Activated naive CD8-positive, alpha-beta T cell treated with anti-CD3 and anti-CD28 coated beads, Interleukin-2, amount 50 U/mL, for 24 hours (primary cell): ENCODE results near the gene FCGR3A.

Experiments
- ATAC-seq: fragments of 150-1000 bp; cut with Tn5 transposase; one replicate; pipeline ENCODE4 v1.10.0; 2021
- DNase-seq: peaks from one replicate; pipeline ENCODE4 v3.0.0; 2021
- H3K27ac Mint-ChIP-seq: one replicate; pipeline ENCODE4 v1.8.0; 2021; ENCODE audit warnings: mild to moderate bottlenecking, mixed read lengths
- H3K27me3 Mint-ChIP-seq: one replicate; pipeline ENCODE4 v1.8.0; 2021; ENCODE audit warnings: mixed read lengths
- H3K36me3 Mint-ChIP-seq: one replicate; pipeline ENCODE4 v1.8.0; 2021; ENCODE audit warnings: low read depth, mixed read lengths
- H3K4me1 Mint-ChIP-seq: one replicate; pipeline ENCODE4 v1.8.0; 2021; ENCODE audit warnings: mixed read lengths
- H3K4me3 Mint-ChIP-seq: one replicate; pipeline ENCODE4 v1.8.0; 2021; ENCODE audit warnings: mild to moderate bottlenecking, moderate library complexity, mixed read lengths
- H3K9me3 Mint-ChIP-seq: one replicate; pipeline ENCODE4 v1.8.0; 2021; ENCODE audit warnings: mixed read lengths

Gene FCGR3A

DNA sequence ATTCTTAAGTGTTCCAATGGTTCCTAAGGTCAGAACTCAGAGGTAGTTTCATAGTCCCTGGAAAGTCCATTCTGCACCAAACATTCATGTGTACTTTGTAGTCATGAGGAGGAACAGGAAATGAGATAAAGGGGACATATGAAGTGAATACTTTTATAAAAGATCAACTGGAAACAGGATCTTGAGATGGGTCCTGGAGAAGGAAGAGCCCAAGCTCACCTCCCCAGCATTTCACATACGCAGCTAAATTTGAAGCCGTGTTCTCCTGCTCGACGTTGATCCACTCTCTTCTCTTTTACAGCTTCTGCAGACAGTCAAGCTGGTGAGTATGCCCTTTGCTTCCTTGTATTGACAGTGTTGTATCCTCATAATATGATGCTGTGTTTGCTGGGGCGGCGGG is 43.9 kb downstream of the FCGR3A start:
- no peaks in the 10 kb centered on the region for H3K36me3 Mint-ChIP-seq
- DNase-seq (no peak), ATAC-seq (no peak)
- H3K4me1 Mint-ChIP-seq = peaks cover 9% of the 10 kb centered on the region
- H3K27me3 Mint-ChIP-seq = peaks cover 33% of the 10 kb centered on the region
- H3K27ac Mint-ChIP-seq = no peak overlapping the region
- H3K9me3 Mint-ChIP-seq = no peaks in the 10 kb centered on the region
- H3K4me3 Mint-ChIP-seq = no peak overlapping the region

DNA sequence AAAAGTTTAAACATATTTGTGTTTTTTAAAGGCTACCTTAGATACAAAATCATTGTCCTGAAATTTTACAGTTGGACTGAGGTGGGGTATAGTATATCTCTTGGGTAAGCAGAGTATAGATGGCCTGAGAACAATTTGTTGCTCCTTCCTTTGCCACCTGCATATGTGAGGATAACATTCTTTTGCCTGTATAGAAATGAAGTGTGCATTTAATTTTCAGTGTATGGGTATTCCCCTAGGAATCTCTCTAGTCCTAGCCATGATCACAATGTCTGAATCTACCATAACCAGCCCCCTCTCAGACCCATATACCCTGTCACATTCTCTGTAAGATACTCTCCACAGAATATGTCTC is 46.2 kb downstream of the FCGR3A start:
- Mint-ChIP-seq H3K9me3 (no peaks in the 10 kb centered on the region), H3K4me3 (no peak overlapping the region), H3K27ac (no peak overlapping the region), H3K4me1 (peaks cover 16% of the 10 kb centered on the region), H3K27me3 (peaks cover 48% of the 10 kb centered on the region), H3K36me3 (no peaks in the 10 kb centered on the region)
- DNase-seq = no peak
- ATAC-seq = no peak

DNA sequence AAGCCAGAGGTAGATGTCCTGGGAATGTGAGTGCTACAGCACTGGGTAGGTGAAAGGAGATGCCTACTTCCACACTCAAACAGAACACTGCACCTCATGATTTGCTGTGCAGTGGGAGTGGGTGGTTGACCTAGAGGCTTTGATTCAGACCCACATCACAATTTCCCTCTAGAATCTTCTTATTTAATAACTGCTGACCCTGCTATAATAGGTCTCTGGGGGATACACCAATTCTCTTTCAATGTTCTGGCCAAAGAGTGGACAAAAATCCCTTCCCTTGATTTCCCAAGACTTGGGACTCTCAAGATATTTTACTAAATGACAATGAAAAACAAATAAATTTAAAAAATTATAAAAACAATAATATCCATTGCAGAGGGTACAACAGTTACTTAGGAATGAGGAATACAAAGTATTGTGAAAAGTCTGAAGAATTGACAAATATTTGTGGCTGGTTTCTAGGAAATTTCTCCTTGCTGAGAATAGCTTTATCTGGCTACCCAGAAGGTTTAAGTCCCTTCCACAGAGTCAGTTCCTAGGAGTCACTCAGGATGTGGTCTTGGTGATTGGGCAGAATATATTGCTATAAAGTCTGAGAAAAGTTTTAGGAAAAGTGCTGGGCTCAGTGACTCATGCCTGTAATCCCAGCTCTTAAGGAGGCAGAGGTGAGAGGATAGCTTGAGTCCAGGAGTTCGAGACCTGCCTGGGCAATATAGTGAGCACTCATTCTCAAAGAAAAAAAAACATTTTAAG is 46.8 kb downstream of the FCGR3A start:
- Mint-ChIP-seq H3K9me3 (no peaks in the 10 kb centered on the region), H3K4me1 (peaks cover 16% of the 10 kb centered on the region), H3K27ac (no peak overlapping the region), H3K4me3 (no peak overlapping the region), H3K36me3 (no peaks in the 10 kb centered on the region), H3K27me3 (peaks cover 50% of the 10 kb centered on the region)
- no peak for ATAC-seq
- no peak for DNase-seq

DNA sequence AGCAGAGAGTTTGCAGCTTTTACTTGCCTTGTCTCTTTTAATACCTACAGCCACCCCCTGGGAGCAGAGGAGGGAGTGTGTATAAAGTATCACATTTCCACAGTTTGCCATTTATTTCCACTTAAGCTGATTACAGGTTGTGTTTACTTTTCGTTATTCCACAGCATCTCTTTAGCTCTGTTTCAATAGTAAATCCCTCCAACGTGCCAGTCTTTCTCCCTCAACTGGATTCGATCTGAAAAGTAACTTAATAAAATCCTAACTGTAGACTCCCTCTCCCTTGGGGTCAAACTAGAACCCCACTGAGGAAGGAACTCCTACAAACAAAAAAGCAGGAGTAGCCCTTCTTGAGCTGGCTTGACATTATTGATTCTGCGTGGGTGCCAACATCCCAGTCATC is 47.4 kb downstream of the FCGR3A start:
- no peaks in the 10 kb centered on the region for H3K9me3 Mint-ChIP-seq
- DNase-seq = no peak
- H3K4me1 Mint-ChIP-seq = peaks cover 16% of the 10 kb centered on the region

DNA sequence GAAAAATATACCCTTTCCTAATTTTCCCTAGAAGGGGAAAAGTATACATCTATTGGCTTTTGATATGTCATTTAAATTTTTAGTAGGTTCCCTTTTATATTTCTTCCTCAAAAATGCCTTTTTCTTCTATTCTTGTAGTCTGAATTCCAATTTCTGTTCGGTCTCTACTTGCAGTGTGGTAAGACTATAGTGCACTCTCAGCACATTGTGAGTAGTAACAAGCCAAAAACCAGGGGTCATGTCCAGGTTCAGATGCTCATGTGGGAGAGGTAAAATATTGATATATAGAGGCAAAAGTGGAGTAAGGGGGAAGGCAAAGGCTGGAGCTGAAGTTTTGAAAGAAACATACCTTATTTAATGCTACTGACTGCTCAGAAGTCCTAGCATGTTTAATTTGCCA is 48.4 kb downstream of the FCGR3A start:
- DNase-seq = no peak
- peaks cover 52% of the 10 kb centered on the region for H3K27me3 Mint-ChIP-seq
- no peaks in the 10 kb centered on the region for H3K36me3 Mint-ChIP-seq
- H3K27ac Mint-ChIP-seq = no peak overlapping the region
- ATAC-seq = no peak
- H3K4me1 Mint-ChIP-seq = peaks cover 8% of the 10 kb centered on the region
- no peaks in the 10 kb centered on the region for H3K9me3 Mint-ChIP-seq
- H3K4me3 Mint-ChIP-seq = no peak overlapping the region

More for the DNA sequence above, 47.4 kb downstream of the FCGR3A start:
- H3K27ac Mint-ChIP-seq = no peak overlapping the region
- H3K4me3 Mint-ChIP-seq = no peak overlapping the region
- ATAC-seq = no peak
- H3K27me3 Mint-ChIP-seq = peaks cover 56% of the 10 kb centered on the region
- H3K36me3 Mint-ChIP-seq = no peaks in the 10 kb centered on the region

DNA sequence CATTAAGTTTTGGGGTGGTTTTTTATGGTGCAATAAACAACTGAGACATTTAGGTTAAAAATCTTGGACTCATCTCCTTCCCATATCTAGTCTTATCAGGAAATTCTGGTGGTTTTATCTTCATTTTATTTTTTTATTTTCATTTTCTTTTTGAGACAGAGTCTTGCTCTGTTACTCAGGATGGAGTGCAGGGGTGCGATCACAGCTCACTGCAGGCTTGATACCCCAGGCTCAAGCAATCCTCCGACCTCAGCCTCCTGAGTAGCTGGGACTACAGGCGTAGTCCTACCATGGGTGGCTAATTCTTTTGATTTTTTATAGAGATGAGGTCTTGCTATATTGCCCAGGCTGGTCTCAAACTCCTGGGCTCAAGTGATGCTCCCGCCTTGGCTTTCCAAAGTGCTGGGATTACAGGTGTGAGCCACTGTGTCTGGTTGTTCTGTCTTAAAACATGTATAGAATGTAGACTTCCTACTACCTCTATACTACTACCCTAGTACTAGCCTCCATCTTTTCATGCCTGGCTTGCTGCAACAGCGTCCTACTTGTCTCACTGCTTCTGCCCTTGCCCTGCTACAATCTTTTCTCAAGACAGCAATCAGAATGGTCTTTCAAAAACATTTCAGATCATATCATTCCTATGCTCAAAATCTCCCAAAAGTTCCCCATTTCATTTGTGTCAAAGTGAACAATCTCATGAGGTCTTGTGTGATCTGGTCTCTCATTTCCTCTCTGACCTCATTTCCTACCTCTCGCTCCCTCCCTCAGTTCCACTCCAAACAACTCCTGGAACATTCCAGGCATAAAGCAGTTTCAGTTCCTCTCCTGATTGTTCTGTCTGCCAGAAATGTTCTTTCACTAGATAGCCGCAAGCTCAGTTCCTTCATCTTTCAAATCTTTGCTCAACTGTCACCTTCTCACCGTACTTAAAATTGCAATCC is 50.2 kb downstream of the FCGR3A start:
- Mint-ChIP-seq H3K27me3 (peaks cover 57% of the 10 kb centered on the region), H3K27ac (no peak overlapping the region), H3K4me1 (peaks cover 8% of the 10 kb centered on the region), H3K36me3 (no peaks in the 10 kb centered on the region), H3K9me3 (no peaks in the 10 kb centered on the region), H3K4me3 (no peak overlapping the region)
- ATAC-seq (no peak), DNase-seq (no peak)

DNA sequence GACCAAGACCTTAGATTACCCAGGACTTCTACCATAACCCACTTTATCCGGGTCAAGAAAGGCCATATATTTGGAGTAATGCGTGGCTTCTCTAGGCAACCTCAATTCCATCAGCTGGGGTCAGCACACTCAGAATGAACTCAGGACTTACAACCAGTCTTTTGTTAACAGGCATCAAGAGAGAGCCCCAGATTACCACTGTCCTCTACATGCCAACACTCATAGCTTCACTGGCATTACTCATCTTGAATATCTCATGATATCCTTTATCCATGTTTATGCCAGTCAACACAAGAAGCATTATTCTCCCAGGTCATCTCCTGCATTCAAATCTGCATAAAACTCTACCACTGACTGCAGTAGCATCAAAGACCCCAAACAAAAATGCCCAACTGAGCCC is 51.0 kb downstream of the FCGR3A start:
- Mint-ChIP-seq H3K4me1 (peaks cover 8% of the 10 kb centered on the region), H3K36me3 (no peaks in the 10 kb centered on the region), H3K27me3 (peaks cover 58% of the 10 kb centered on the region), H3K27ac (no peak overlapping the region), H3K4me3 (no peak overlapping the region), H3K9me3 (no peaks in the 10 kb centered on the region)
- ATAC-seq = no peak
- DNase-seq = no peak

DNA sequence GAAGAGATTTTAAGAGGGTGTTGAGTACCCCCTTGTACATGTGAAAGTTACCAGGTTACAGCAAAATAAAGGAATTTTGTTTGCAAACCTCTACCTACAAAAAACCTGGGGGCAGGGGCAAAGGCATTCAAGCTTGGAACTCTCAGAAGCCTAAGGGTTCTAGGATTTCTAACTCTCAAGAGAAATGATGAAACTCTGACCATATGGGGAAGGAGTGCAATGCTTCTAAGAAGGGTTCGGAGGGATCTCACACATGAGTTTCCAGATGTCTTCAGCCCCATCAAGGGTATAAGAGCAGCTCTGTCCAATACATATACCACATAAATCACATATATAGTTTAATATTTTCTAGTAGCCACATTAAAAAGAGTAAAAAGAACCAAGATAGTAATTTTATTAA is 51.7 kb downstream of the FCGR3A start:
- H3K4me3 Mint-ChIP-seq = no peak overlapping the region
- H3K36me3 Mint-ChIP-seq = no peaks in the 10 kb centered on the region
- ATAC-seq (no peak), DNase-seq (no peak)
- no peaks in the 10 kb centered on the region for H3K9me3 Mint-ChIP-seq
- no peak overlapping the region for H3K27ac Mint-ChIP-seq
- peaks cover 8% of the 10 kb centered on the region for H3K4me1 Mint-ChIP-seq
- H3K27me3 Mint-ChIP-seq = peaks cover 60% of the 10 kb centered on the region

DNA sequence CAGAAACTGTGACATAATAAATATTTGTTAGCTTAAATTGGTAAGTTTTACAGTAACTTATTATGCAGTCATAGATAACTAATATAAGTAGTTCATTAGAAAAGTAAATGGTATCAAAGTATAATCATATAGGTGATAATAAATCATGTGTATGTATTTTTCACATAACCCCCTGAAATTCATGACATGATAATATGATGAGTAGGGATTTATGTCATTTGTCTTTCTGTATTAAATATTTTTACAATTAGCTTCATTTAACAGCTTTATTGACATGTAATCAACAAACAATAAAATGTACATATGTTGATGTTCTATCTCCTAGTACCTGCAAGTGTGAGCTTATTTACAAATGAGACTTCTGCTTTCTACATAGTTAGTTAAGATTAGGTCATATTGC is 54.1 kb downstream of the FCGR3A start:
- no peaks in the 10 kb centered on the region for H3K36me3 Mint-ChIP-seq
- H3K27me3 Mint-ChIP-seq = peaks cover 63% of the 10 kb centered on the region
- peaks cover 17% of the 10 kb centered on the region for H3K4me1 Mint-ChIP-seq
- DNase-seq (no peak), ATAC-seq (no peak)
- H3K9me3 Mint-ChIP-seq = no peaks in the 10 kb centered on the region
- no peak overlapping the region for H3K4me3 Mint-ChIP-seq
- H3K27ac Mint-ChIP-seq = no peak overlapping the region

DNA sequence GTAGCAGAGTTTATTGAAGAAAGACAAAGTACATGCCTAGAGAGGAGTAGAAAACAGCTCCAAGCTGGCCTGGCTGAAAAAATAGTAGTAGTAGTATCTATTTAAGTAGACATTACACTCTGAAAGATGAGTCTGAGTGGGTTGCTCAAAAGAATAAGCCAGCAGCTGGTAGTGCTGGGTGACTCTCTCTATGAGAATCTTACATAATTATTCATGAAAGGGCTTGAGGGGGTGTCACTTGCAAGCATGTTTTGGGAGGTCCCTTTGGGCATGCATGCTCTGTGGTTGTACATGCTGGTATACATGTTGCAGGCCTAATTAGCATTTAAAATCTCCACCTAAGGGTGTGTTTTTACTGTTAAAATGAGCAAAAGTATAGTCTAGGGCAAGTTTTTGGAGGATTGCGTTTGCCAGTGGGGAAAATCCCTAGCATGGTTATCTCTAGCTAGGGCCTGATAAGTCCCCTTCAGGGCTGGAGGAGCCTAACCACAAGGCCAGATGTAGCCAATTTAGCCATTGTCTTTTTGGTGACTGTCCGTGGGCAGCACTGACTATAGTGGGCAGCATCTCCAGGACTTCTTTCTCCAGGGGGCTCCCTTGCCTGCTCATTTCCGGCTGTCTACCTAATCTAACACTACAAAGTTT is 55.4 kb downstream of the FCGR3A start:
- DNase-seq (no peak), ATAC-seq (no peak)
- Mint-ChIP-seq H3K4me1 (peaks cover 11% of the 10 kb centered on the region), H3K27ac (no peak overlapping the region), H3K27me3 (peaks cover 66% of the 10 kb centered on the region), H3K9me3 (no peaks in the 10 kb centered on the region), H3K36me3 (no peaks in the 10 kb centered on the region), H3K4me3 (no peak overlapping the region)

DNA sequence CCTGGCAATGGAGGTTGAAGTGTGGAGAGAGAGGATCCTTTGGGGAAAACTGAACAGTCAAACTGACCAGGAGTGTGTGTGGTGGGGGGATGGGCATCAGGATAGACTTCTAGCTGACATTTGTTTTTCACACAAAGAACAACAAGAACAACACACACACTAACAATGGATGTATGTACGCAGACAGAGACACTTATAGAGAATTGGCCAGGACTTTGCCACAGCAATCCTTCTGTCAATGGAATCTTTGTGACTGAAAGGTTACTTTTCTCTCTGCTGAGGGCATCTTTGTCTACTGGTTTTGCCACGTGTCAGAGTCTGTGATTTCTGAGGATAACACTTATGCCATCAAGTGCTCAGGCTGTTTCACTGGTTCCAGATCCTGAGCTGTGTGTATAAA is 56.8 kb downstream of the FCGR3A start:
- no peaks in the 10 kb centered on the region for H3K9me3 Mint-ChIP-seq
- peaks cover 9% of the 10 kb centered on the region for H3K4me1 Mint-ChIP-seq
- DNase-seq = no peak
- no peak overlapping the region for H3K27ac Mint-ChIP-seq
- no peak overlapping the region for H3K4me3 Mint-ChIP-seq
- peaks cover 64% of the 10 kb centered on the region for H3K27me3 Mint-ChIP-seq
- no peak for ATAC-seq
- no peaks in the 10 kb centered on the region for H3K36me3 Mint-ChIP-seq
